ENCODE results near the gene NKX2-2.

DNA sequence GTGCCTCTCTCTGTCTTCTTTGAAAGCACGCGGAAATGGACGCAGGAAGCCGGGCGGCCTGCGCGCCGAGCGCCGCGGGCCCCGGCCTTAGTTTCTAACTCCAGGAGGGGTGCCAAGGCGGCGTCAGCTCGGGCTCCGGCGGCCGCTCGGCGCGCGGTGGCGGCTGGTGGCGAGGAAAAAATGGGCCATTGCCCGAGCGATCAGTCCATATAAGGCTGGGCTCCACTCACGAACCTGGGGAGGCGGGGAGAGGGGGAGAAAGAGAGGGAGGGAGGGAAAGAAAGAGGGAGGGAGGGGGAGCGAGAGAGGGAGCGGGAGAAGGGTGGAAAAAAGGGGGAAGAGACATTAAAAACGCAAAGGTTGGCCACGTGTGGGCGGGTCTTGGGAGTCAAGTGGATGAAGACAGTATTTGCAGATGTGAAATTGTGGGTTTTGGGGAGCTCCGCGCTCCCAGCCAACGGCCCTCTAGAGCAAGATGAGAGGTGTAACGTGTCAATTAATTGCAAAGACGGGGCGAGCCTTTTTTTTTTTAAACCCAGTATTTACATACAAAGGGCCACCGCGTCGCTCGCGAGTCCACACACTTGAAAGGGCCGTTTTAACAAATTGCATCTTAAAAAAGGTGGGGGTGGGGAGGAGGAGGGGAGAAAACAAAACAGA is at the start of gene NKX2-2:
- TF ChIP-seq POLR2A (IDR thresholded peaks at IDR 0.05) = no peak
- TF ChIP-seq, protein P1, sequence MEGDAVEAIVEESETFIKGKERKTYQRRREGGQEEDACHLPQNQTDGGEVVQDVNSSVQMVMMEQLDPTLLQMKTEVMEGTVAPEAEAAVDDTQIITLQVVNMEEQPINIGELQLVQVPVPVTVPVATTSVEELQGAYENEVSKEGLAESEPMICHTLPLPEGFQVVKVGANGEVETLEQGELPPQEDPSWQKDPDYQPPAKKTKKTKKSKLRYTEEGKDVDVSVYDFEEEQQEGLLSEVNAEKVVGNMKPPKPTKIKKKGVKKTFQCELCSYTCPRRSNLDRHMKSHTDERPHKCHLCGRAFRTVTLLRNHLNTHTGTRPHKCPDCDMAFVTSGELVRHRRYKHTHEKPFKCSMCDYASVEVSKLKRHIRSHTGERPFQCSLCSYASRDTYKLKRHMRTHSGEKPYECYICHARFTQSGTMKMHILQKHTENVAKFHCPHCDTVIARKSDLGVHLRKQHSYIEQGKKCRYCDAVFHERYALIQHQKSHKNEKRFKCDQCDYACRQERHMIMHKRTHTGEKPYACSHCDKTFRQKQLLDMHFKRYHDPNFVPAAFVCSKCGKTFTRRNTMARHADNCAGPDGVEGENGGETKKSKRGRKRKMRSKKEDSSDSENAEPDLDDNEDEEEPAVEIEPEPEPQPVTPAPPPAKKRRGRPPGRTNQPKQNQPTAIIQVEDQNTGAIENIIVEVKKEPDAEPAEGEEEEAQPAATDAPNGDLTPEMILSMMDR (IDR thresholded peaks at IDR 0.05) = no peak

Measured in vagina (tissue), 2 donors.